ENCODE data around the gene TOMM5. TPM values are rescaled to one million over a fixed set of nuclear protein-coding genes. Genes with fewer than 3 reads are reported as not detected.

TOMM5 gene
- total and polyA plus RNA-seq, 7 donors, result 69.2 to 173 (median 138) TPM

- Histone ChIP-seq H3K27ac (no peak overlapping the region), H3K27me3 (no peaks in the 10 kb centered on the region), H3K36me3 (no peaks in the 10 kb centered on the region), H3K9me3 (no peaks in the 10 kb centered on the region), H3K4me3 (no peak overlapping the region), H3K4me1 (peaks cover 0 to 14% (median 7%) of the 10 kb centered on the region in 4 donors)
- no peak for TF ChIP-seq POLR2A (IDR thresholded peaks at IDR 0.05)
- TF ChIP-seq POLR2AphosphoS5 (IDR thresholded peaks at IDR 0.05), result no peak
- TF ChIP-seq EP300 (IDR thresholded peaks at IDR 0.05), result no peak
- no peak for TF ChIP-seq CTCF (IDR thresholded peaks at IDR 0.05)
- intact Hi-C loops (cut with DNase I), result no loop called here
- 79 to 85% methylated on average over 3 of the region's 3 CpGs for WGBS, 2 donors
- no peak for DNase-seq
Measured at GRCh38 chr9:37551468-37551867, 40.9 kb downstream of the TOMM5 start.

- no peaks in the 10 kb centered on the region for H3K36me3 ChIP-seq
- H3K9me3 ChIP-seq, result no peaks in the 10 kb centered on the region
- H3K4me1 ChIP-seq, result peaks cover 0 to 14% (median 7%) of the 10 kb centered on the region in 4 donors
- H3K4me3 ChIP-seq, result no peak overlapping the region
- intact Hi-C loops (cut with DNase I), result no loop called here
- H3K27me3 ChIP-seq, result no peaks in the 10 kb centered on the region
- DNase-seq, result no peak
- no peak for TF ChIP-seq EP300 (IDR thresholded peaks at IDR 0.05)
- TF ChIP-seq POLR2AphosphoS5 (IDR thresholded peaks at IDR 0.05), result no peak
- TF ChIP-seq POLR2A (IDR thresholded peaks at IDR 0.05), result no peak
- TF ChIP-seq CTCF (IDR thresholded peaks at IDR 0.05), result no peak
- 77 to 90% methylated on average over 1 of the region's 1 CpG for WGBS, 2 donors
- no peak overlapping the region for H3K27ac ChIP-seq
Measured at GRCh38 chr9:37550781-37551180, 41.6 kb downstream of the TOMM5 start.

- no peak for TF ChIP-seq POLR2A (IDR thresholded peaks at IDR 0.05)
- TF ChIP-seq EP300 (IDR thresholded peaks at IDR 0.05), result no peak
- TF ChIP-seq CTCF (IDR thresholded peaks at IDR 0.05), result no peak
- no peak for TF ChIP-seq POLR2AphosphoS5 (IDR thresholded peaks at IDR 0.05)
- intact Hi-C loops (cut with DNase I), result no loop called here
- no peaks in the 10 kb centered on the region for H3K9me3 ChIP-seq
- H3K27ac ChIP-seq, result no peak overlapping the region
- no peaks in the 10 kb centered on the region for H3K36me3 ChIP-seq
- no peak for DNase-seq
- no peaks in the 10 kb centered on the region for H3K27me3 ChIP-seq
- H3K4me1 ChIP-seq, result peaks cover 0 to 14% (median 7%) of the 10 kb centered on the region in 4 donors
- no peak overlapping the region for H3K4me3 ChIP-seq
Measured at GRCh38 chr9:37549527-37549926, 42.9 kb downstream of the TOMM5 start.

- no peak for TF ChIP-seq POLR2AphosphoS5 (IDR thresholded peaks at IDR 0.05)
- no peak for TF ChIP-seq CTCF (IDR thresholded peaks at IDR 0.05)
- TF ChIP-seq POLR2A (IDR thresholded peaks at IDR 0.05), result no peak
- TF ChIP-seq EP300 (IDR thresholded peaks at IDR 0.05), result no peak
- no peak overlapping the region for H3K4me3 ChIP-seq
- H3K9me3 ChIP-seq, result no peaks in the 10 kb centered on the region
- H3K4me1 ChIP-seq, result peaks cover 0 to 14% (median 7%) of the 10 kb centered on the region in 4 donors
- no peaks in the 10 kb centered on the region for H3K36me3 ChIP-seq
- intact Hi-C loops (cut with DNase I), result no loop called here
- WGBS, 2 donors, result 94 to 95% methylated on average over 5 of the region's 5 CpGs
- DNase-seq, result no peak
- H3K27ac ChIP-seq, result no peak overlapping the region
- H3K27me3 ChIP-seq, result no peaks in the 10 kb centered on the region
Measured at GRCh38 chr9:37547328-37547878, 45.0 kb downstream of the TOMM5 start.

- no peaks in the 10 kb centered on the region for H3K4me1 ChIP-seq
- no peak for DNase-seq
- 95% methylated on average over 1 of the region's 1 CpG for WGBS, 2 donors
- no peak overlapping the region for H3K4me3 ChIP-seq
- no peaks in the 10 kb centered on the region for H3K9me3 ChIP-seq
- intact Hi-C loops (cut with DNase I), result no loop called here
- no peak overlapping the region for H3K27ac ChIP-seq
- H3K36me3 ChIP-seq, result peaks cover 5 to 33% (median 11%) of the 10 kb centered on the region in 4 donors
- no peaks in the 10 kb centered on the region for H3K27me3 ChIP-seq
- TF ChIP-seq POLR2A (IDR thresholded peaks at IDR 0.05), result no peak
- no peak for TF ChIP-seq EP300 (IDR thresholded peaks at IDR 0.05)
- no peak for TF ChIP-seq CTCF (IDR thresholded peaks at IDR 0.05)
- TF ChIP-seq POLR2AphosphoS5 (IDR thresholded peaks at IDR 0.05), result no peak
Measured at GRCh38 chr9:37543468-37543867, 48.9 kb downstream of the TOMM5 start.

All from sigmoid colon (tissue), 7 donors.